ENCODE measurements around the gene LPCAT1.
"Not testable (repeated sequence)": the region's sequence is repeated elsewhere in the genome, so short reads cannot be mapped to it uniquely, and the experiment has no call there.

LPCAT1 gene, protein sequence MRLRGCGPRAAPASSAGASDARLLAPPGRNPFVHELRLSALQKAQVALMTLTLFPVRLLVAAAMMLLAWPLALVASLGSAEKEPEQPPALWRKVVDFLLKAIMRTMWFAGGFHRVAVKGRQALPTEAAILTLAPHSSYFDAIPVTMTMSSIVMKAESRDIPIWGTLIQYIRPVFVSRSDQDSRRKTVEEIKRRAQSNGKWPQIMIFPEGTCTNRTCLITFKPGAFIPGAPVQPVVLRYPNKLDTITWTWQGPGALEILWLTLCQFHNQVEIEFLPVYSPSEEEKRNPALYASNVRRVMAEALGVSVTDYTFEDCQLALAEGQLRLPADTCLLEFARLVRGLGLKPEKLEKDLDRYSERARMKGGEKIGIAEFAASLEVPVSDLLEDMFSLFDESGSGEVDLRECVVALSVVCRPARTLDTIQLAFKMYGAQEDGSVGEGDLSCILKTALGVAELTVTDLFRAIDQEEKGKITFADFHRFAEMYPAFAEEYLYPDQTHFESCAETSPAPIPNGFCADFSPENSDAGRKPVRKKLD

DNA sequence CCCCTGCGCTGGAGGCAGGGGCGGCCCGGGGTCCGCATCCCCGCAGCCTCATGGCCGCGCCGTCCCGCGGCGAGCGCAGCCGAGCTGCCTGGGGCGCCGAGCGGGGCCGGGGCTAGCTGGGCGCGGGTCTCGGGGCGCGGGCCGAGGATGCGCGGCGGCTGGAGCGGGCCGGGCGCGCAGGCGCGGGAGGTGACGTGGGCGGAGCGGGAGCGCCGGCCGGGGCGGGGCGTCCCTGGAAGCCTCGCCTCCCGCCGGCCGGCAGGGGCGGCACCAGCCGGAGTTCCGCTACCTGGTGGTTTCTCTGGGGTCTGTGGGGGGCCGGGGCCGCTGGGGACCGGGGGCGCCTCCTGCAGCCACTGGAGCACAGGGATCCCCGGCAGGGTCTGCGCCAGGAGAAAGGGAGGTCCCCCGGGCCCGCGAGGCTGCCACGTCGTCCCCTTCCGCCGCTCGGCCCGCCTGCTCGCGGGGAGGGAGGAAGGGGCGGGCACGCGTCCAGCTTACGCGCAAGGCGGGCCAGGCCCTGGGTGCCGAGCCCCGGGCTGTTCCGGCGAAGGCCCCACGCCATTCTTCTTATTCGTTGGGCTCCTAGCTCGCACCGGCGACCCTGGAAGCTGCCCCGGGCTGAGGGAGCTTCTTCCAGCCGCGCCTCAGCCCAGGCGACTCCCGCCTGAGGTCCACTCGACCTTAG is at the start of gene LPCAT1:
TSS of gene LPCAT1 (minus strand) at position 168 of the 688 bp plus-strand sequence. CDS start at position 52, 116 bp downstream.
- no peak for DNase-seq

DNA sequence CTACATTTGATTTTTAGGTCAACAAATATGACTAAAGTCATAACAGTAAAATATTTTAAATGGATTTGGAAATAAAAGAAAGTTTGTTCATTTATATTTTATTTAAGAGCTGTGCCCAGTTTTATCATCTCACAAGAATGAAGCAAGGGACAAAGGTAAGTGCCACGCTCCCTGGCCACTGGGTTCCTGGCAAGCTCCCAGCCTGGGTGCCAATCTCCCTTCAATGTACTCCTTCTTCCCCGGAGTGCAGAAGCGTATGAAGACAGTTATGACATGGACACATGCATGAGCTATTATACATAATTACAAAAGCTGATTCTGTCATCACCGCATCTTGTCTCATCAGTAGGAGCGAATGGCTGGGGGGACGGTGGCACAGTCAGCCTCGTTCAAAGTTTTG is 48.1 kb upstream of the LPCAT1 start:
- DNase-seq = not testable (repeated sequence)

DNA sequence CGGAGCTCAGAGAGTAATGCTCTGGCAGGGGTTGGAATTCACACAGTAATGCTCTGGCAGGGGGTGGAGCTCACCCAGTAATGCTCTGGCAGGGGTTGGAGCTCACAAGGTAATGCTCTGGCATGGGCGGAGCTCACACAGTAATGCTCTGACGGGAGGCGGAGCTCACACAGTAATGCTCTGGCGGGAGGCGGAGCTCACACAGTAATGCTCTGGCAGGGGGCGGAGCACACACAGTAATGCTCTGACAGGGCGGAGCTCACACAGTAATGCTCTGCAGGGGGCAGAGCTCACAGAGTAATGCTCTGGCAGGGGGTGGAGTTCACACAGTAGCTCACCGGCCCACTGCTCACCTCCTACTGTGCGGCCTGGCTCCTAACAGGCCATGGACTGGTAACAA is 47.2 kb upstream of the LPCAT1 start:
- DNase-seq = no peak

DNA sequence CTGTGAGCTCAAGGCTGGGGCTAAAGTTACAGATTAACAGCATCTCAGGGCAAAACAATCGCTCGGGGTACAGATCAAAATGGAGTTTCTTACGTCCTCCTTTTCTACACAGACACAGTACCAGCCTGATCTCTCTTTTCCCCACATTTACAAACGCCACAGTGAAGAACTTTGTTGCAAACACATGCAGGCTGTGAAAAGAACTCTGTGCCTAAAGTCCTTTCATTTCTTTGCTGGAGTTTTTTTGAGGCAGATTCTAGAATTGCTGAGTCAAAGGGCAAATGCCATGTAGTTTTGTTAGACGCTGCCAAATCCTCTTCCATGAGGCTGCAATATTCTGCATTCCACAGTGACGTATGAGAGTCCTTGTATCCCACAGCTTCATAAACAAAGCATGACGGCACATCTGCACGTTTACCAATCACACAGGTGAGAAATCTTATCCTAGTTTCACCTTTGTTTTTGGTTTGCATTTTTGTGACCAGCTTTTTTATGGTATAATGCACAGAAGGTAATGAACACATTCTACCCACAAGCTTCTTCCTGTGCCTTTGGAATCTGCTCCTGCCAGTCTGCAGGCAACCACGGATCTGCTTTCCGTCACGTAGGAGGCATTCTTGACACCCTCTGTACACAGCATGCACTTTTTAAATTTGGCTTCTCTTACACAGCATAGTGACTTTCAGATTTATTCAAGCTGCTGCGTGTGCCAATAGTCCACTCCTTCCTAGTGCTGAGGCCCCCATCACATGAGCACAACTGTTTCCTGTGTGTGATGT is 44.6 kb upstream of the LPCAT1 start:
- DNase-seq = no peak

DNA sequence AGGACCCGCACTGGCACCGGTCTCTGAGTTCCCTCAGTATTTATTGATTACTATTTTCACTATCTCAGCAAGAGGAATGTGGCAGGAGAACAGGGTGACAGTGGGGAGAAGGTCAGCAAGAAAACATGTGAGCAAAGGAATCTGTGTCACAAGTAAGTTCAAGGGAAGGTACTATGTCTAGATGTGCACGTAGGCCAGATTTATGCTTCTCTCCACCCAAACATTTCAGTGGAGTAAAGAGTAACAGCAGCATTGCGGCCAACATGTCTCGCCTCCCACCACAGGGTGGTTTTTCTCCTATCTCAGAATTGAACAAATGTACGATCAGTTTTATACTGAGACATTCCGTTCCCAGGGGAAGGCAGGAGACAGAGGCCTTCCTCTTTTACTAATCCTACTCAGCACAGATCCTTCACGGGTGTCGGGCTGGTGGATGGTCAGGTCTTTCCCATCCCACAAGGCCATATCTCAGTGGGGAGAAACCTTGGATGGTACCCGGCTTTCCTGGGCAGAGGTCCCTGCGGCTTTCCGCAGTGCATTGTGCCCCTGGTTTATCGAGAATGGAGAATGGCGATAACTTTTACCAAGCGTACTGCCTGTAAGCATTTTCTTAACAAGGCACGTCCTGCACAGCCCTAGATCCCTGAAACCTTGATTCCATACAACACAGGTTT is 43.9 kb upstream of the LPCAT1 start:
- not testable (repeated sequence) for DNase-seq

DNA sequence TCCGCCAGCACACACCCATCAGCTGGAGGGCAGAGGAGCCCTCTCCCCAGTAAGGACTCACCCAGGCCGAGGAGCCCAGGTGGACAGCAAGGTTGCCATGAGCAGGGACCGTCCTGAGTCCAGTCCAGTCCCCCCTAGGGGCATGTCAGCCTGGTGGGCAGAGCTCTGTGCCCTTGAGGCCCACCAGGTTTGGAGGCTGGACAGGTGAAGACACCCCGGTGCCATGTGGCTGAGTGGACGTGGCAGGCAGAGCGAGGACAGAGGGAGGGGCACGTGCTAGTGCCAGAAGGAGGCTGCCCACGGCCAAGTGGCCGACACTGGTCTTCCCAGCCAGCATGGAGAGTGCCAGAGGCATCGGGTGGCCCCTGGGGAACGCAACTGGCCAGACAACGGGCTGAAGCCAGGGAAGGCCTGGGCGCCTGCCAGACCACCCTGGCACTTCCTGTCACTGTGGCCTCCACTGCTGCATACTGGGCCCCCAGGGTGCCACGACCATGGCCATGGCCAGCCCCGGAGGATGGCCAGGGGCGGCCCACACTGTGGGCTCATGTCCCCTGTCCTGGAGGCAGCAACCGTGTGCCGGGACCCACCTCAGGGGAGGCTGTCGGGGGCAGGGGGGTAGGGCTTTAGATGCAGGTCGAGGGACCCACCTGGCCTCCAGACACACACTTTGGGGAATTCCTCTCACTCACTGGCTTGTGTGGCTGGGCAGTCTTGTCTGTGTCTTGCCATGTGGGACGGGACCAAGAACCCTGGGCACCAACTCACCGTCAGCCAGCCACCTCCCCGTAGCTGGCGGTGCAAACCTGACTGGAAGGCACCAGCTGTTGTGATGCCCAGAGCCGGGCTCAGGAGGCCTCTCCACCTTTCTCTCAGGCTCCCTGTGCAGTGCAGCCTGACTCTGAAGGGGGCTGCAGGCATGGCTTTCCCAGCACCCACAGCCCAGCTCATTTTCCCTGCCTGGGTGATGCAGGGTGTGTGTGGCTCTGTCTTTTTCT is 42.3 kb upstream of the LPCAT1 start:
- no peak for DNase-seq

DNA sequence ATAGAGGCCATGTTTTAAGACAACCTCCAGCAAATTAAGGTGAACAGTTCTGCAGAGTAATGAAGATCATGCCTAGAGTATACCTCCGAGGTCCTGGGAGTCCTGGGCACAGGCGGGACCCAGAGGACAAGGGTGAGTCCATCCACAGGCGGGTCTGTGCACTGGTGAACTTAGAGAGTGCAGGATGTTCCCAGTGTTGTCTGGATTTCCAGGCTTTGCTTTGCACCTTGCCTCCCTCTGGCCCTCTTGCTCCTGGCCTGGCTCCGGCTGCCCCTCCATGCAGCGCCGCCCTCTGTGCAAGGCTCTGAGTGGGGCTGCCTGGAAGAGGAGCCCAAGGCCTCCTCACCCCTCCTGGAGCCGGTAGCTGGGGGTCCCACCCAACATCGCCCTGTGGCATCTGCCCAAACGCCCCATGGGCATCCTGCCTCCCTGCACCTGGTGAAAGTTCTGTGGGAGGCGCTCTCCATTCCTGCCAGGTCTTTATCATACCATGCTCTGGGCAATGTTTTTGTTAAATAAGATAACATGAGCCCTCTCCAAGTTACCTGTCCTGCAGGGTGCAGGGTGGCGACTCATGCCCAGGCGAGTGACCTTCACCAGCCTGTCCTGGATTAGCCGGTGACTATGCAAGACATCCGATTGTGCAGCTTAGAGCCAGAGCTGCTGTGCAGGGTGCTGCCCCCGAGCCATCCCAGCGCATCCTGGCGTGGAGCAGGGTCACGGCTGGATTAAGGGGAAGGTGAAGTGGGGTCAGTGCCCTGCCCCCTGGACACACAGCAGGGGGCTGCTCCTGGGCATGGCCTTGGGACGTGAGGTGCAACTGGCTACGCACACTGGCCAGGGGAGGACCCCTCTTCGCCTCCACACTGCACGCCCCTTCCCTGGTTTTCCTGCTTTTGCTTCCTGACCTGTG is 41.3 kb upstream of the LPCAT1 start:
- no peak for DNase-seq

DNA sequence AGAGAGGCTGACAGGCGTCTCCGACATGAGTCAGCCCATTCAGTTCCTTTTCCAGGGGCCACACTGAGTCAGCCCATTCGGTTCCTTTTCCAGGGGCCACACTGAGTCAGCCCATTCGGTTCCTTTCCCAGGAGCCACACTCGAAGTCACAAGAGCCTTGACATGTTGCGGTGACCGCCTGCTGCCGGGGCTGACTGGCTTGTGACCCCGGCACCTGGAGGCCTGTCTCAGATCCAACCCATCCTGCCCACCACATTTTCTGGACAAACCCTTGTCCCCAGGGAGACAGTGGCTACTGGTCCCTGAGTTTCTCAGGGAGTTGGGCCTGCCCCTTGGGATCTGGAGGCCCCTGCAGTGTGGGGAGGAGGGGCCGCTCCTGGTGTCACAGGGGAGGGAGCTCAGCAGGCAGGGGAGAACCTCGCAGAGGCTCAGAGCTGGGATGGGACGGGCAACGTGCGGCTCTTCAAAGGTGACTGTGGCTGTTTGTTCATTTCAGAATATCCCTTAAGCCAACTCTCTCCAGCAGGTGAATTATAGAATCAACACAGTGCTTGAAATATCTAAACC is 40.5 kb upstream of the LPCAT1 start:
- peak; percentile 31 for DNase-seq

DNA sequence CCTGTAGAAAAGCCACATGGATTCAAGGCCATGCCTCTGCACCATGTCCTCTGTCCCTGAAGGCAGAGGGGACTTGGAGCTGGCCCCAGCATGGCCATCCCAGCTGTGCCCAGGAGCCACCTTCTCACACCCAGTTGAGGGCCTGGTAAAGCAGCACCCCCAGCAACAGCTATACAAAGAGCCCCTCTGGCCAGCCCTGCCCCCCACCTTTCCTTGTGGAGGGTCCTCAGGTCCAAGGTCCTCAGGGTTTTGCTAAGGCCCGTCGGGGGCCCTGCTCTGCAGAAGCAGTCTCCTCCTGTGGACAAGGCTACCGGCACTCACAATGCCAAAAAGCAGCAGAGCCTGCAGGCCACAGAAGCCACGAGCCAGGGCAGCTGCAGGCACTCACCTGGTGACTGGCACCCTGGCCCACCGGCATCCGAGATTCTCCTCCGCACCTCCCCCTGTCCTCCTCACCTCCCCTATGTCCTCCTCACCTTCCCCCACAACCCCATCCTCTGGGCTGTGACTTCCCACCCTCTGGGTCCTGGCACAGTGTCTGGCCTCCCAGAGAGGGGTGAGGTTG is 39.9 kb upstream of the LPCAT1 start:
- DNase-seq = no peak

DNA sequence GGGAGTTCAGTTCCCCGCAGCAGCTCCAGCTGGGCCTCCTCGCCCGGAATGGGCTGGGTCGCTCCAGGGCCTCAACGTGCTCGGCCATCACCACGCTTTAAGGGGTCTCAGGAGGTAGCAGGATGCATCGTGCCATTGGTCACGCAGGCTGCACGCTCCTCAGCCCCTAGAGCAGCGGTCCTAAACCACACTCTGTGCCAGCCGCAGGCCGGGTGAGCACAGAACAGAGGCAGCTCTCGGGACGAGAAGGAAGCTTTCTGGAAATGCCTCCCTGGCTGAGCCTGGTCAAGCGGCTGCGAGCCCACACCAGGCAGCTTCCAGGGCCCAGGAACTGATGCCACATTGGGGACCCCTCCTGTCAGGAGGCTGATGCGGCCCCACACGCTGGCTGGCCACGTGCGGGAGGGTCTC is 39.3 kb upstream of the LPCAT1 start:
- no peak for DNase-seq

DNA sequence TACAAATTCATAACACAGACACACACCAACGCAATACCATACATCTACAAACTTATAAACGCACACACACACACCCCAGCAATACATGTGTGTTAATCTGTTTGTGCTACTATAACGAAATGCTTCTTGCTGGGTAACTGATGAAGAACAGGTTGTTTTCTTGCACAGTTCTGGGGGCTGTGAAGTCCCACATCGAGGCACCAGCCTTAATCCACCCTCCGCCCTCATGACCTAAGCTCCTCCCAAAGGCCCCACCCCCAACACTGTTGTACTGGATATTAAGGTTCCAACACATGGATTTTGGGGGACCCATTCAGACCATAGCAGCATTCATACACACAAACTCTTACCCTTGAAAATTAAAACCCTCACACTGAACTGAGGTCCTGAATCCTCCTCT is 38.8 kb upstream of the LPCAT1 start:
- no peak for DNase-seq

DNA sequence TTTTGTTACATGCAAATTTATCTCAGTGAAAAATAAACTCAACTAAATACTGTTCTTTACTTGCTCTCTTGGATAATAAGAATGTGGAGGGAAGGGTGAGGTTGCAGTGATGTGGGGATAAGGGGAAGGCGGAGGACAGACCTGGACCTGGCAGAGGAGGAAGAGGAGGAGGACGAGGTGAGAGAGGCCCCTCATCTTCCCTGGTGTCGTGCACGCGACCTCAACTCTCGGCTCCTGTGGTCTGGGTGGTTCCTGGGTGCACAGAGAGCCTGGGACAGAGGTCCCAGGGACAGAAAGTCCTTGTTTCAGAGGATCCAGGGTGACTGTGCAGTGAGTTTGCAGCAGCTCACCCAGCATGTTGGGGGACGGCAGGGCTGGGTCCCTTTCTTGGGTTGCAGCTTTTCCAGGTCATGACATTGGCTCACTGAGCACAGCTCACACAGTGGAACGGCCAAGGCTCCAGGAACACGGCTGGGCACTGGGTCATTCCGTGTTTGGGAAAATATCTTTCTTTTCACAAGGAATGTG is 37.7 kb upstream of the LPCAT1 start:
- no peak for DNase-seq

DNA sequence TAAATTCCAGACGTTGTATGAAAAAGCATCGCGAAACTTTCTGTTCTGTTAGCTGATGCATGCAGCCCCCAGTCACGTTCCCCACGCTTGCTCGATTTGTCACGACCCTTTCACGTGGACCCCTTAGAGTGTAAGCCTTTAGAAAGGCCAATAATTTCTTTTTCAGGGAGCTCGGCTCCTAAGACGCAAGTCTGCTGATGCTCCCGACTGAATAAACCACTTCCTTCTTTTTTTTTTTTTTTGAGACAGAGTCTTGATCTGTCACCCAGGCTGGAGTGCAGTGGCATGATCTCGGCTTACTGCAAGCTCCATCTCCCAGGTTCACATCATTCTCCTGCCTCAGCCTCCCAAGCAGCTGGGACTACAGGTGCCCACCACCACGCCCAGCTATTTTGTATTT is 36.7 kb upstream of the LPCAT1 start:
- not testable (repeated sequence) for DNase-seq

DNA sequence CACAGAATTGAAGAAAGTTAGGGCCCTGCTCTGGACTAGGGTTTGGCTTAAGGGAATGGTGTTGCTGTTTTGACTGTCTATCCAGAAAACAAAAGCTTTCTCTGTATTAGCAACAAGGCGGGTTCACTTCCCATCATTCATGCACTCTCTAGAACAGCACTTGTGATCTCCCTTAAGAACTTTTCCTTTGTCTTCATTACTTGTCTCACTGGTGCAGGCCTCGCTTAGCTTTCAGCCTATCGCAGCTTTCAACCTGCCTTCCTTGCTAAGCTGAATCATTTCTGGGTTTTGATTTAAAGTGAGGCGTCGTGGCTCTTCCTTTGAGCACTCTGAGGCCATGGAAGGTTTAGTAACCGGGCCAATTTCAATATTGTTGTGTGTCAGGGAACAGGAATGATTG is 35.2 kb upstream of the LPCAT1 start:
- DNase-seq = no peak

DNA sequence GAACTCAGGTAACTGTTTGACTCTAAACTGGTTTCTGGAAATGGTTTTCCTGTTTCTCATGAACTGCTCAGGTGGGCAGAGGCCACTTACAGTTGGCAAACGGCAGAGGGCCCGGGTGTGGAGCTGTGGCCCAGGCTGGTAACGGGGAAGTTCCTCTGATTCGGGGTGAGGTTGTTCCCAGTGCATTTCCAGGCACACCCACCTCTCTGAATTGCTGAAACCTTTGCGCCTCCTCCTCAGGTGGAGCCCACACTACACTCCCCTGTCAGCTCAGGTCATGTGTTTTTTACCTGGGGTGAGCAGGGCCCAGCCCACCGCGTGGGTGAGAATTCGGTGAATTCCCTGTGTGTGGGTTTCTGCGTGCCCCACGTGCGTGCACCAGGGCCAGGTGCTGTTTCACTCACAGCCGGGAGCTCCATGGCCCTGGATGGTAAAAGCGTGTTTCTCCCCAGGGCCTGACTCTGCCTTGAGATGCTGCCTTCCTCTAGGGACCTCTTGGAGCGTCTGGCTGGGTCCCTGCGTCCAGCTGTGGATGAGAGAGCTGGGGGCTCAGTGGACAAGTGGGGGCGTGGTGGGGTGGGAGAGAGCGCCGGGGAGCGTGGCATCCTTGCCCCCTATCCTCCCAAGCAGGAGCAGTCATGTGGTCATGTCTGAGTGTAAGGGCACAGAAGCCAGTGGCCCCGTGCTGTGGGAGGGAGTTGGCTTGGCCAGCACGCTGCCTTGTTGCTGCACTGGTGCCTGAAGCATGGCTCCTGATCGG is 33.5 kb upstream of the LPCAT1 start:
- DNase-seq = no peak

DNA sequence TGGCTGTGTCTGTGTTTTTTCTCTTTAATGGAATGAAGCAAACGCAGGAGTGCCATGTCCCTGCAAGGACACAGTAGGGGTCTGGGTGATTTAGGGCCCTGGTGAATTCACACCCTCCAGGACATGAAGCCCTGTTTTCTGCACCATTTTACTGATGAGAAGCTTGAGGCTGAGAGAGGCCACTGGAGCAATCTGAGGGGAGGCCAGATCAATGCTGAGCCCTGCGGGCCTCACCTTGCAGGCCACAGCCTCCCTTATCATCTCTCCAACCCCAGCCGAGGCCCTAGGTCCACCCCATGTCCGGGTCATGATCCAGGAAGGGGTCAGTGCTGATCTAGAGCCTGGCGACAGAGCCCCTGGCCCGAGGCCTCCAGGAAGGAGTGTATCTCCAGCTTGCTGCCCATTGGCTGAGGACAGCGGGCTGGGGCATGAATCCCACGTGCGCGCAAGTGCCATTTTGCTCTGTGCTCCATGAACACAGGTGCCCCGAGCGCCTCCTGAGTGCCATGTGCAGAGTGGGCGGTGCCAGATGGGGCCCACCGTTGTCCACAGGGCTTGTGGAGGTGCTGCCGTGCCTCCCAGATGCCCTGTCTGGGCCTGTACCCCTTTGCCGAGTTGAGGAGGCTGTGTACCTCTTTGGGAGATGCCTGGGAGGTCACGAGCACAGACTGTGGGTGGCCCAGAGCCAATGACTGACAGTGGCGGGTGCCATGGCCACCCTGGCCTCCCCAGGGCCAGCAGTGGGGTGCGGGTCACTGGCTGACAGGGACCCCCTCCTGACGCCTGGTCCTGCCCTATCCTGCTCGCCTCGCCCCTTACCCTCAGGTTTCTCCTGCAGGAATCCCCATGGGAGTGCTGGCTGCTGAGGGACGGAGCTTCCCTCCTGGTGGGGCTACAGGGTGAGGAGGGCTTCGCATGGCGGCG is 32.3 kb upstream of the LPCAT1 start:
- DNase-seq = no peak
